Ishikawa (cell line): ENCODE data around the gene KRTAP6-2.

Experiments
- EGR1 ChIP-seq: IDR thresholded peaks from 2 replicates; pipeline ENCODE4 v1.6.1; 2012
- EP300 ChIP-seq: IDR thresholded peaks from 2 replicates; pipeline ENCODE4 v1.6.1; 2012; ENCODE audit warnings: borderline replicate concordance
- MAX ChIP-seq: IDR thresholded peaks from 2 replicates; pipeline ENCODE4 v1.6.1; 2012
- TAF1 ChIP-seq: IDR thresholded peaks from 2 replicates; pipeline ENCODE4 v1.6.1; 2012; ENCODE audit warnings: low read depth, mild to moderate bottlenecking
- TCF12 ChIP-seq: IDR thresholded peaks from 2 replicates; pipeline ENCODE4 v1.6.1; 2012; ENCODE audit warnings: low read depth
- YY1 ChIP-seq: IDR thresholded peaks from 2 replicates; pipeline ENCODE4 v1.6.1; 2012; ENCODE audit warnings: low read depth

GRCh38 chr21:30563630-30564029 lies 35.1 kb downstream of the KRTAP6-2 start:
- TF ChIP-seq TAF1: no peak
- TF ChIP-seq TCF12: no peak
- no peak for TF ChIP-seq EP300
- no peak for TF ChIP-seq EGR1
- no peak for TF ChIP-seq MAX
- TF ChIP-seq YY1: no peak
